OCI-LY1 (cell line): ENCODE data around the gene SCPEP1.

ENCODE experiments used
- H2AFZ ChIP-seq: fragments of 200-600 bp; sonication (generic), shearing (Covaris generic); 2 replicates; pipeline ENCODE4 v1.6.0; 2014; ENCODE audit warnings: antibody characterized with exemption, mild to moderate bottlenecking, low read length
- H3F3A ChIP-seq: fragments of 200-600 bp; sonication (generic), shearing (Covaris generic); 2 replicates; pipeline ENCODE4 v1.6.0; 2014; ENCODE audit warnings: mild to moderate bottlenecking, antibody characterized with exemption, low read length, moderate library complexity; ENCODE audit not compliant: insufficient read depth
- H3K27ac ChIP-seq: fragments of 200-600 bp; sonication (generic); 2 replicates; pipeline ENCODE4 v1.5.1; 2014; ENCODE audit warnings: low read length, mixed run types, mild to moderate bottlenecking, low read depth; ENCODE audit not compliant: poor library complexity, severe bottlenecking
- H3K27me3 ChIP-seq: fragments of 200-600 bp; sonication (generic); 2 replicates; pipeline ENCODE4 v1.6.0; 2014; ENCODE audit warnings: antibody characterized with exemption, mild to moderate bottlenecking, low read length, moderate library complexity; ENCODE audit not compliant: insufficient read depth
- H3K36me3 ChIP-seq: fragments of 200-600 bp; sonication (generic); 2 replicates; pipeline ENCODE4 v1.6.1; 2014; ENCODE audit warnings: mild to moderate bottlenecking, antibody characterized with exemption, low read length, moderate library complexity, mixed read lengths; ENCODE audit not compliant: insufficient read depth
- H3K4me1 ChIP-seq: fragments of 200-600 bp; sonication (generic); 2 replicates; pipeline ENCODE4 v1.5.1; 2014; ENCODE audit warnings: mild to moderate bottlenecking, low read length, moderate library complexity; ENCODE audit not compliant: insufficient read depth, severe bottlenecking
- H3K4me2 ChIP-seq: fragments of 200-600 bp; sonication (generic), shearing (Covaris generic); 2 replicates; pipeline ENCODE4 v1.6.1; 2014; ENCODE audit warnings: low read length
- H3K4me3 ChIP-seq: fragments of 200-600 bp; sonication (generic); 2 replicates; pipeline ENCODE4 v1.5.1; 2014; ENCODE audit warnings: low read length, low read depth, mild to moderate bottlenecking, mixed read lengths; ENCODE audit not compliant: poor library complexity, severe bottlenecking
- H3K79me2 ChIP-seq: fragments of 200-600 bp; shearing (Covaris generic); 2 replicates; pipeline ENCODE4 v1.6.1; 2016; ENCODE audit warnings: mixed run types, low read length, mixed read lengths; ENCODE audit not compliant: insufficient read depth
- H3K9ac ChIP-seq: fragments of 200-600 bp; sonication (generic), shearing (Covaris generic); 2 replicates; pipeline ENCODE4 v1.6.1; 2014; ENCODE audit warnings: mild to moderate bottlenecking, low read length, mixed read lengths
- H3K9me2 ChIP-seq: fragments of 200-600 bp; sonication (generic), shearing (Covaris generic); 2 replicates; pipeline ENCODE4 v1.6.1; 2014; ENCODE audit warnings: low read depth, mild to moderate bottlenecking, low read length, mixed read lengths
- H3K9me3 ChIP-seq: fragments of 200-600 bp; shearing (Covaris generic); 2 replicates; pipeline ENCODE4 v1.6.1; 2014; ENCODE audit warnings: low read length, mixed read lengths
- H4K20me1 ChIP-seq: fragments of 200-600 bp; sonication (generic), shearing (Covaris generic); 2 replicates; pipeline ENCODE4 v1.6.0; 2016; ENCODE audit warnings: mild to moderate bottlenecking, low read length; ENCODE audit not compliant: insufficient read depth
- CTCF ChIP-seq: fragments of 200-600 bp; sonication (generic), shearing (Covaris generic); IDR thresholded peaks from 2 replicates; pipeline ENCODE4 v1.5.1; 2017; ENCODE audit warnings: mild to moderate bottlenecking, antibody characterized with exemption, low read length, moderate library complexity, mixed read lengths
- EZH2 ChIP-seq: fragments of 200-600 bp; sonication (generic), shearing (Covaris generic); IDR thresholded peaks from 2 replicates; pipeline ENCODE4 v1.8.0; 2017; ENCODE audit warnings: borderline replicate concordance, mixed run types, mild to moderate bottlenecking, antibody characterized with exemption, low read length, moderate library complexity, mixed read lengths

Gene SCPEP1

GRCh38 chr17:56994009-56994792 lies 16.3 kb downstream of the SCPEP1 start:
- H3K4me2 ChIP-seq, result no peak overlapping the region
- H3K9ac ChIP-seq, result no peak overlapping the region
- no peaks in the 10 kb centered on the region for H3K9me3 ChIP-seq
- no peak overlapping the region for H2AFZ ChIP-seq
- no peak for TF ChIP-seq CTCF
- TF ChIP-seq EZH2, result no peak
- no peak overlapping the region for H3K27ac ChIP-seq
- H3K4me3 ChIP-seq, result no peak overlapping the region
- no peaks in the 10 kb centered on the region for H3K27me3 ChIP-seq
- no peaks in the 10 kb centered on the region for H4K20me1 ChIP-seq
- no peaks in the 10 kb centered on the region for H3F3A ChIP-seq
- H3K9me2 ChIP-seq, result no peaks in the 10 kb centered on the region
- H3K79me2 ChIP-seq, result no peaks in the 10 kb centered on the region
- peaks cover 60% of the 10 kb centered on the region for H3K36me3 ChIP-seq
- H3K4me1 ChIP-seq, result no peaks in the 10 kb centered on the region

GRCh38 chr17:56995766-56996165 lies 17.8 kb downstream of the SCPEP1 start:
- H2AFZ ChIP-seq, result no peak overlapping the region
- no peak overlapping the region for H3K9ac ChIP-seq
- no peaks in the 10 kb centered on the region for H3K4me1 ChIP-seq
- H3K79me2 ChIP-seq, result no peaks in the 10 kb centered on the region
- H4K20me1 ChIP-seq, result no peaks in the 10 kb centered on the region
- no peaks in the 10 kb centered on the region for H3K27me3 ChIP-seq
- peaks cover 45% of the 10 kb centered on the region for H3K36me3 ChIP-seq
- TF ChIP-seq EZH2, result no peak
- no peak overlapping the region for H3K4me2 ChIP-seq
- no peaks in the 10 kb centered on the region for H3K9me2 ChIP-seq
- H3K27ac ChIP-seq, result no peak overlapping the region
- no peak overlapping the region for H3K4me3 ChIP-seq
- H3K9me3 ChIP-seq, result no peaks in the 10 kb centered on the region
- no peaks in the 10 kb centered on the region for H3F3A ChIP-seq

- Histone ChIP-seq H3K36me3 (peaks cover 39% of the 10 kb centered on the region), H3K9me3 (no peaks in the 10 kb centered on the region), H3K4me3 (no peak overlapping the region), H3K4me2 (no peak overlapping the region), H3K27me3 (no peaks in the 10 kb centered on the region), H4K20me1 (no peaks in the 10 kb centered on the region), H2AFZ (no peak overlapping the region), H3K4me1 (no peaks in the 10 kb centered on the region), H3K27ac (no peak overlapping the region), H3K9ac (no peak overlapping the region), H3F3A (no peaks in the 10 kb centered on the region), H3K79me2 (no peaks in the 10 kb centered on the region), H3K9me2 (no peaks in the 10 kb centered on the region)
- TF ChIP-seq EZH2 (no peak), CTCF (no peak)
These were observed 19.4 kb downstream of the SCPEP1 start for GRCh38 chr17:56997313-56997712.

- H3K9me3 ChIP-seq, result no peaks in the 10 kb centered on the region
- no peaks in the 10 kb centered on the region for H3F3A ChIP-seq
- H4K20me1 ChIP-seq, result no peaks in the 10 kb centered on the region
- peaks cover 30% of the 10 kb centered on the region for H3K36me3 ChIP-seq
- H3K79me2 ChIP-seq, result no peaks in the 10 kb centered on the region
- H3K9me2 ChIP-seq, result no peaks in the 10 kb centered on the region
- TF ChIP-seq CTCF (no peak), EZH2 (no peak)
- no peak overlapping the region for H2AFZ ChIP-seq
- H3K9ac ChIP-seq, result no peak overlapping the region
- H3K4me3 ChIP-seq, result no peak overlapping the region
- no peaks in the 10 kb centered on the region for H3K27me3 ChIP-seq
- H3K4me1 ChIP-seq, result peaks cover 24% of the 10 kb centered on the region
- H3K4me2 ChIP-seq, result no peak overlapping the region
- H3K27ac ChIP-seq, result no peak overlapping the region
These were observed 23.6 kb downstream of the SCPEP1 start for GRCh38 chr17:57001541-57001940.
